ENCODE results near the gene GDI2. TPM values are rescaled to one million over a fixed set of nuclear protein-coding genes. Genes with fewer than 3 reads are reported as not detected.

GDI2 gene
- total RNA-seq, 4 donors from 2014 or later: 186 to 294 (median 225) TPM

GRCh38 chr10:5832946-5833345 is 19.7 kb upstream of the GDI2 start:
- no peak overlapping the region for H3K4me3 ChIP-seq
- ATAC-seq: no peak
- 83 to 100% methylated on average over 1 to 10 of the region's 13 CpGs for WGBS, 2 donors (ENCODE audit: low coverage in 1 of 2)
- H3K27ac ChIP-seq: no peak overlapping the region
- no peak for TF ChIP-seq CTCF (IDR thresholded peaks at IDR 0.05)
- TF ChIP-seq POLR2AphosphoS5 (IDR thresholded peaks at IDR 0.05): no peak
- no peak for TF ChIP-seq EP300 (IDR thresholded peaks at IDR 0.05)
- TF ChIP-seq POLR2A (IDR thresholded peaks at IDR 0.05): no peak
- H3K36me3 ChIP-seq: no peaks in the 10 kb centered on the region
- no peaks in the 10 kb centered on the region for H3K27me3 ChIP-seq
- no peaks in the 10 kb centered on the region for H3K9me3 ChIP-seq
- H3K4me1 ChIP-seq: no peaks in the 10 kb centered on the region

GRCh38 chr10:5831446-5831782 is 18.2 kb upstream of the GDI2 start:
- Histone ChIP-seq H3K27ac (no peak overlapping the region), H3K36me3 (no peaks in the 10 kb centered on the region), H3K9me3 (no peaks in the 10 kb centered on the region), H3K4me1 (no peaks in the 10 kb centered on the region), H3K4me3 (no peak overlapping the region), H3K27me3 (no peaks in the 10 kb centered on the region)
- TF ChIP-seq POLR2A (IDR thresholded peaks at IDR 0.05) (no peak), CTCF (IDR thresholded peaks at IDR 0.05) (no peak), POLR2AphosphoS5 (IDR thresholded peaks at IDR 0.05) (no peak), EP300 (IDR thresholded peaks at IDR 0.05) (no peak)
- ATAC-seq: no peak
- 86 to 89% methylated on average over 5 to 6 of the region's 8 CpGs for WGBS, 2 donors (ENCODE audit: low coverage in 1 of 2)

- no peak overlapping the region for H3K27ac ChIP-seq
- WGBS, 2 donors (ENCODE audit: low coverage in 1 of 2): 91% methylated on average over 3 of the region's 14 CpGs; no CpG with 5 or more reads in 1 of the 2 donors
- no peak for ATAC-seq
- no peaks in the 10 kb centered on the region for H3K27me3 ChIP-seq
- no peaks in the 10 kb centered on the region for H3K36me3 ChIP-seq
- H3K4me1 ChIP-seq: no peaks in the 10 kb centered on the region
- H3K9me3 ChIP-seq: no peaks in the 10 kb centered on the region
- H3K4me3 ChIP-seq: no peak overlapping the region
- no peak for TF ChIP-seq CTCF (IDR thresholded peaks at IDR 0.05)
- TF ChIP-seq POLR2A (IDR thresholded peaks at IDR 0.05): no peak
Observed at GRCh38 chr10:5830629-5831445, 17.6 kb upstream of the GDI2 start.

- no peaks in the 10 kb centered on the region for H3K4me1 ChIP-seq
- H3K27me3 ChIP-seq: no peaks in the 10 kb centered on the region
- no peak overlapping the region for H3K27ac ChIP-seq
- no peak for ATAC-seq
- no peaks in the 10 kb centered on the region for H3K36me3 ChIP-seq
- no peak for TF ChIP-seq POLR2AphosphoS5 (IDR thresholded peaks at IDR 0.05)
- no peak for TF ChIP-seq CTCF (IDR thresholded peaks at IDR 0.05)
- no peak for TF ChIP-seq EP300 (IDR thresholded peaks at IDR 0.05)
- TF ChIP-seq POLR2A (IDR thresholded peaks at IDR 0.05): no peak
- no peaks in the 10 kb centered on the region for H3K9me3 ChIP-seq
- WGBS, 2 donors (ENCODE audit: low coverage in 1 of 2): 83 to 84% methylated on average over 4 of the region's 9 CpGs
- no peak overlapping the region for H3K4me3 ChIP-seq
Observed at GRCh38 chr10:5829267-5829666, 16.0 kb upstream of the GDI2 start.

- WGBS, 2 donors (ENCODE audit: low coverage in 1 of 2): 70 to 74% methylated on average over 3 to 12 of the region's 16 CpGs
- Histone ChIP-seq H3K4me3 (no peak overlapping the region), H3K4me1 (no peaks in the 10 kb centered on the region), H3K36me3 (no peaks in the 10 kb centered on the region), H3K27ac (no peak overlapping the region), H3K9me3 (no peaks in the 10 kb centered on the region), H3K27me3 (no peaks in the 10 kb centered on the region)
- TF ChIP-seq EP300 (IDR thresholded peaks at IDR 0.05) (no peak), CTCF (IDR thresholded peaks at IDR 0.05) (no peak), POLR2AphosphoS5 (IDR thresholded peaks at IDR 0.05) (no peak), POLR2A (IDR thresholded peaks at IDR 0.05) (no peak)
- no peak for ATAC-seq
Observed at GRCh38 chr10:5828725-5829124, 15.5 kb upstream of the GDI2 start.
